Neutrophil (primary cell): ENCODE measurements around the gene CKLF.

Experiments
- H3K27ac ChIP-seq: fragments of 200-600 bp; sonication (generic); 2 replicates; pipeline ENCODE4 v1.5.1; 2016; ENCODE audit warnings: mild to moderate bottlenecking, moderate library complexity
- H3K27me3 ChIP-seq: fragments of 200-600 bp; sonication (generic); 2 replicates; pipeline ENCODE4 v1.6.0; 2016; ENCODE audit warnings: mild to moderate bottlenecking
- H3K36me3 ChIP-seq: fragments of 200-600 bp; sonication (generic); 2 replicates; pipeline ENCODE4 v1.5.1; 2017
- H3K4me1 ChIP-seq, 2 experiments: fragments of 200-600 bp in 1 of 2; sonication (generic) in 1 of 2; 1 replicate in 1 of 2; 2 replicates in 1 of 2; pipeline versions ENCODE4 v1.5.1 to v1.6.1; 2013 to 2016; ENCODE audit warnings: low read depth in 1 of 2, low read length in 1 of 2, mild to moderate bottlenecking in 1 of 2, moderate library complexity in 1 of 2; ENCODE audit not compliant: control insufficient read depth in 1 of 2, insufficient read depth in 1 of 2
- H3K4me3 ChIP-seq, 2 experiments: fragments of 200-600 bp in 1 of 2; sonication (generic) in 1 of 2; 1 replicate in 1 of 2; 2 replicates in 1 of 2; pipeline ENCODE4 v1.5.1; 2013 to 2016; ENCODE audit warnings: low read depth in 1 of 2, low read length in 1 of 2, mild to moderate bottlenecking in 1 of 2, moderate library complexity in 1 of 2
- H3K9me3 ChIP-seq: fragments of 200-600 bp; sonication (generic); 2 replicates; pipeline ENCODE4 v1.5.1; 2016
- CTCF ChIP-seq: fragments of 200-600 bp; sonication (generic); IDR thresholded peaks from 2 replicates; pipeline ENCODE4 v1.5.1; 2016; ENCODE audit warnings: antibody characterized with exemption

Gene CKLF

GRCh38 chr16:66508914-66509496 lies 43.4 kb upstream of the CKLF start:
- Histone ChIP-seq H3K36me3 (peaks cover 15% of the 10 kb centered on the region), H3K4me3 (no peak overlapping the region), H3K27ac (no peak overlapping the region), H3K27me3 (no peaks in the 10 kb centered on the region), H3K9me3 (no peaks in the 10 kb centered on the region), H3K4me1 (peaks cover 21 to 29% of the 10 kb centered on the region in 2 experiments)
- no peak for TF ChIP-seq CTCF

- Histone ChIP-seq H3K4me3 (no peak overlapping the region), H3K27ac (no peak overlapping the region), H3K36me3 (peaks cover 15% of the 10 kb centered on the region), H3K4me1 (peaks cover 21 to 33% of the 10 kb centered on the region in 2 experiments), H3K9me3 (no peaks in the 10 kb centered on the region), H3K27me3 (no peaks in the 10 kb centered on the region)
- no peak for TF ChIP-seq CTCF
Observed at GRCh38 chr16:66509576-66509975, 42.8 kb upstream of the CKLF start.

GRCh38 chr16:66510298-66510697 lies 42.1 kb upstream of the CKLF start:
- no peak for TF ChIP-seq CTCF
- H3K9me3 ChIP-seq = no peaks in the 10 kb centered on the region
- no peak overlapping the region for H3K4me3 ChIP-seq
- H3K36me3 ChIP-seq = peaks cover 15% of the 10 kb centered on the region
- no peak overlapping the region for H3K27ac ChIP-seq
- peaks cover 28 to 40% of the 10 kb centered on the region in 2 experiments for H3K4me1 ChIP-seq
- no peaks in the 10 kb centered on the region for H3K27me3 ChIP-seq

- Histone ChIP-seq H3K27me3 (no peaks in the 10 kb centered on the region), H3K36me3 (peaks cover 15% of the 10 kb centered on the region), H3K4me1 (peaks cover 35 to 47% of the 10 kb centered on the region in 2 experiments), H3K27ac (no peak overlapping the region), H3K9me3 (no peaks in the 10 kb centered on the region), H3K4me3 (no peak overlapping the region)
- no peak for TF ChIP-seq CTCF
Observed at GRCh38 chr16:66510711-66511601, 41.4 kb upstream of the CKLF start.

GRCh38 chr16:66511602-66512271 lies 40.6 kb upstream of the CKLF start:
- no peaks in the 10 kb centered on the region for H3K27me3 ChIP-seq
- peaks cover 43 to 54% of the 10 kb centered on the region in 2 experiments for H3K4me1 ChIP-seq
- H3K9me3 ChIP-seq = no peaks in the 10 kb centered on the region
- H3K4me3 ChIP-seq = no peak overlapping the region
- peaks cover 15% of the 10 kb centered on the region for H3K36me3 ChIP-seq
- H3K27ac ChIP-seq = peak overlapping the region; percentile 58
- no peak for TF ChIP-seq CTCF
